NCI-H774 (cell line): ENCODE measurements around the gene RABL6.
"Not testable (repeated sequence)": the region's sequence is repeated elsewhere in the genome, so short reads cannot be mapped to it uniquely, and the experiment has no call there.

Experiments
- DNase-seq: peaks from one replicate; lab custom pipeline; 2025; lab: John Stamatoyannopoulos, UW

RABL6 gene

DNA sequence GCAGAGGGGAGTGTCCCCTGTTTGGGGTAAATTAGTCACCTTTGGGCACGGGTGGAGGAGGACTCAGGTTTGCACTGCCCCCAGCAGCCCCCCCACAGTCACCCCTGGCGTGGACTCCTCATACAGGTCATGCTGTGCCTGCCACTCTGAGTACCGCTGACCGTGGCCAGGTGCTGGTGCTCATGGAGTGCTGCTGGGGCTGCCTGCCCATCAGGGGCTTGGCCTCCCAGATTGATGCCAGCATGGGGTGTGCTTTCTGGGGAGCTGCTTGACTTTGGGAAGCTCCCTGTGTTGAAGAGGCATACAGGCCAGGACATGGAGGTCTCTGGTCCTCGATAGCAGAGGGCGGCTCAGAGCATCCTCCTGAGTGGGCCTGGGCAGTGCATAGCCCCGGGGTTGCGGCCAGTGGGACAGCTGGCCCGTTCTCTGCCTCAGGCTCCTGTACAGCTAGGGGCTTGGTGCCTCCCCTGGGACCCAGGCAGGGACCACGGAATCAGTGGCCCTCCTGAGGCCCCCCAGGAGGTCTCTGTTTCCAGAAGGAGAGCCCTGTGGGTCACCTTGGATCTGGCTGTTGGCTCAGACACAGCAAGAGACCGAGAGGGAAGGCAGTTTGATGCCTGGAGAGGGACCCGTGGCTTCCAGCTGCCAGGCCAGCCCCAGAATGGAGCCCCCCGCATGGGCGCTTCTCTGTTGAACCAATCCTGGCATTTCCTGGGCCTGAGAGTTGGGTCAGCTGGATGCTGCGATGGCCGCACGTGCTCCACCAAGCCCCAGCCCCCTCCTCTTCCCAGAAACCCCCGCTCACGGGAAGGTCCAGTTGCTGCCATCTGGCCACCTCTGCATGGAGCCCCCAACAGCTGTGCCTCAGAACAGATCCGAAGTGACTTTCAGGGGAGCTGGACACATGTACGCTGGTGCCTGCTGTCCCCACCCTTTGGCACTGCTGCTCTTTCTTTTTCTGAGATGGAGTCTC lies 28.5 kb downstream of the RABL6 start:
- DNase-seq, result no peak

GRCh38 chr9:136837146-136837855 lies 29.6 kb downstream of the RABL6 start:
- no peak for DNase-seq

- DNase-seq, result not testable (repeated sequence)
These were observed 30.1 kb downstream of the RABL6 start for GRCh38 chr9:136837856-136838277.

DNA sequence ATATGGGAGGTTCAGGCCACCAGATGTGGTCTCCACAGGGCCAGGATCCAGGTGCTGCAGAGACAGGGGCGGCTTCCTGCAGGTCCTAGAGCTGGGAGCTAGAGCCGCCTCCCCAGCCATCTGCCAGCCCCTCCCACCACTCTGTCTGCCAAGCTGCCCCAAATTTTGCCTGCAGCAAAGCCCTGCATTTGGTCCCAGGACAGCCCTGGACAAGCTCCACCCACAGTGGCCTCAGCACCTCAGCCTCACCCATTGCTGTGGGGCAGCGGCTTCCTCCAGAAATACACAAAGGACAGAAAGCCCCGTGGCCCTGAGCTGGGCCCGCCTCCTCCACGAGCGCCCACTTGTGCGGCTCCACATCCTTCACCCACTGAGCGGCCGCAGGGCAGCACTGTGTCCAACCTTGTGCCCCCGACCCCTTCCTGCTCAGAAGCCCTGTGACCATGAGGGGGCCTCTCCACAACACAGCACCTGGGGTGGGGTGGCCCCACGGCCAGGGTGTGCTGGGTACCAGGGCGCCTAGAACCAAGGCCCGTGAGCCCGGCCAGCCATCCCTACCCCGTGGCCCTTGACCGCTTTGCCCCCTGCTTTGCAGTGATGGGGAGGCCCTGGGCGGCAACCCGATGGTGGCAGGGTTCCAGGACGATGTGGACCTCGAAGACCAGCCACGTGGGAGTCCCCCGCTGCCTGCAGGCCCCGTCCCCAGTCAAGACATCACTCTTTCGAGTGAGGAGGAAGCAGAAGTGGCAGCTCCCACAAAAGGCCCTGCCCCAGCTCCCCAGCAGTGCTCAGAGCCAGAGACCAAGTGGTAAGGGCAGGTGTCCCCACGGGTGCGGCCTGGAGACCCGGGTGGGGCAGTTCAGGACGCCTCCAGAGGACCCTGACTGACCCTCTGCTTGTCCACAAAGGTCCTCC lies 30.8 kb downstream of the RABL6 start:
- DNase-seq, result no peak

GRCh38 chr9:136839229-136840139 lies 31.7 kb downstream of the RABL6 start:
- no peak for DNase-seq

DNA sequence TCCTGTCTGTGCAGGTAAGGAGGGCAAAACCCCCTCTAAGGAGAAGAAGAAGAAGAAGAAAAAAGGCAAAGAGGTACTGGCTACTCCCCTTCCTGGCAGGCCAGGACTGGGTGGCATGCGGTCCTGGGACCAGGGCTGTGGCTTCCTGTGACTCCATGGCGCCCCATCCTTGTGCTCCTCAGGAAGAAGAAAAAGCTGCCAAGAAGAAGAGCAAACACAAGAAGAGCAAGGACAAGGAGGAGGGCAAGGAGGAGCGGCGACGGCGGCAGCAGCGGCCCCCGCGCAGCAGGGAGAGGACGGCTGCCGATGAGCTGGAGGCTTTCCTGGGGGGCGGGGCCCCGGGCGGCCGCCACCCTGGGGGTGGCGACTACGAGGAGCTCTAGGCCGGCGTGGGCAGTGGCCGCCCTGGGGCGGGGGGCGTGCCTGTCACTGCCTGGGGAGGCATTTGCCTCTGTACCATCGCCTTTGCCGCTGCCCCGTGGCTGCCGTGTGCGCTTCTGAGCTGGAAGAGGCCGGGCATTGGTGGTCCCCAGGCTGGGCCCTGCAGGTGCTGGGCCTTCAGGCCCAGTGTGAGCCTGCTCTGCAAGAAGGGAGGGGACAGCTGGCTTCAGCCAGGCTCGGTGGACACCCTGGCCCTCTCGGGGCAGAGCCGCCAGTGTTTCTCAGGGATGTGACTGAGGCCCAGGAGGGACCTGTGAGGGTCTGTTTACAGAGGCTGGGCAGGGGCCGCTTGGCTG lies 32.6 kb downstream of the RABL6 start:
- no peak for DNase-seq

- peak; percentile 79 for DNase-seq
These were observed 33.3 kb downstream of the RABL6 start for GRCh38 chr9:136840877-136841645.

DNA sequence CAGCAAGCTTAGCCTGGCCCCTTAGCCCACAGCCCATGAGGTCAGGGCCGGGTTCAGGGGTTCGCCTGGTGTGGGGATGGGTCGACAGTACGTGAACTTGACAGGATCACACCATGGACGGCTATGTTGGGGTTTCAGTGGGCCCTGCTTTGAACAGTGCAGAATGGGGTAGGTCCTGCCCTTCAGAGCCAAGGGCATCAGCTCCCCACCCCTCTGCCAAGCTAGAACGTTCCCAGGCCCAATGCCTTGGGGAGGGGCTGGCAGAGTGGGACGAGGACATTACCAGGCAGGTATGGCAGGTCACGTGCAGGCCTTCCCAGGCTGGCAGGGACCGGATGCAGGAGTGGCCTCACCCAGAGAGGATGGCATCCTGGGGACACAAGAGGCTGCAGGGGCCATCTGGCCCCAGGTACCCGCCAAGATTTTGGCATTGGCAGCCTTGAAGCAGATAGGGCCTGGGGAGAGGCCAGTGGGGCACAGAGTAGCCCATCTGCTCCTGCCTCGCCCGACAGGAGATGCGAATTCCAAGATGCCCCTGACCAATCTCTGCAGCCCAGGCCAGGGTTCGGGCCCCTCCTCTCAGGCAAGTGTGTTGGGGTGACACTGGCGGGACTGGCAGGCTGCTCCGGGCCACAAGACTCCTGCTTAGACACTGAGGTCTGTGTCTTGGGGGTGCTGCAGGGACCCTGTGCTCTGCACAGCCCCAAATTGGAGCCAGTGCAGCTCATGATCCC lies 34.1 kb downstream of the RABL6 start:
- DNase-seq, result not testable (repeated sequence)

GRCh38 chr9:136842380-136842948 lies 34.7 kb downstream of the RABL6 start, which contains the start of gene AJM1:
Gene AJM1, plus strand, starts transcription at chr9:136842478. Its CDS starts 1,937 bp downstream, at chr9:136844415.
- peak; percentile 46 for DNase-seq

GRCh38 chr9:136843159-136843800 lies 35.5 kb downstream of the RABL6 start:
- not testable (repeated sequence) for DNase-seq

DNA sequence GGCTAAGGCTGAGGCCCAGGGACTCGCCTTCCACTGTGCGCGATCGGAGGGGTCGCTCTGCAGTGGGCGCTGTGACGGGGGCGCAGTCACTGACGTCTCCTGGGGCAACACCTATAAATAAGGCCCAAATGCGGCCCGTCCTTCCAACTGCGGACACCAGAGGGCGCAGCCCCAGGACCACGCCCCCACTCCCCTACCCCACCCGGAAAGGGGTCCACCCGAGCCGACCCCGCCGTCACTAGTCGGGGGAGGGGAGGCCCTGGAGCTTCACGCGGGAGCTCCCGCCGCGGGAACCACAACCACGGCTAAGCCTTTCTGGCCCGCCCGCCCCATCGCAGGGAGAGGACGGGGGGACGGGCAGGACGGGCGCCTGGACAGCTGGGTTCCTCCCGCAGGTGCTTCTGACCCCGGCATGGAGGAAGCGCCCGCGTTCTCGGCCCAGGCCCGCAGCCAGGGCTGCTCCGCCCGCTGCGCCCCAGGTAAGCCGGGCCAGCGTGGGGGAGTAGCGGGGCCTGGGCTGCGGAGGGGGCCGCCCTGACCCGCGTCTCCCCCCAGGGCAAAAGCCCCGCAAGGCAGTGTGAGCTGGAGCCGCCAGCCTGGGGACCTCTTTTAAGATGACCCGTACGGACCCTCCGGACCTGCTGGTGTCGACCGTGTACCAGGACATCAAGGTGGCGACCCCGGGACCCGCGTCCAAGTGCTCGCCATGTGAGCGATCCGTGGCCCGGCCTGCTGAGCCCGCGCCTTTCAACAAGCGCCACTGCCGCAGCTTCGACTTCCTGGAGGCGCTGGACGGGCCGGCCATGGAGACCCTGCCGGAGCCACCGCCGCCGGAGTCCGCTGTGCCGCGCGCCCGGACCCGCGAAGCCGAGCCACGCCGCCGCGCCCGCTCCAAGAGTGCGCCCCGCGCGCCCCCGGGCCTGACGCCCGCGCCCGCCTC lies 36.3 kb downstream of the RABL6 start:
- DNase-seq, result not testable (repeated sequence)

GRCh38 chr9:136844761-136845464 lies 37.2 kb downstream of the RABL6 start:
- DNase-seq, result no peak

DNA sequence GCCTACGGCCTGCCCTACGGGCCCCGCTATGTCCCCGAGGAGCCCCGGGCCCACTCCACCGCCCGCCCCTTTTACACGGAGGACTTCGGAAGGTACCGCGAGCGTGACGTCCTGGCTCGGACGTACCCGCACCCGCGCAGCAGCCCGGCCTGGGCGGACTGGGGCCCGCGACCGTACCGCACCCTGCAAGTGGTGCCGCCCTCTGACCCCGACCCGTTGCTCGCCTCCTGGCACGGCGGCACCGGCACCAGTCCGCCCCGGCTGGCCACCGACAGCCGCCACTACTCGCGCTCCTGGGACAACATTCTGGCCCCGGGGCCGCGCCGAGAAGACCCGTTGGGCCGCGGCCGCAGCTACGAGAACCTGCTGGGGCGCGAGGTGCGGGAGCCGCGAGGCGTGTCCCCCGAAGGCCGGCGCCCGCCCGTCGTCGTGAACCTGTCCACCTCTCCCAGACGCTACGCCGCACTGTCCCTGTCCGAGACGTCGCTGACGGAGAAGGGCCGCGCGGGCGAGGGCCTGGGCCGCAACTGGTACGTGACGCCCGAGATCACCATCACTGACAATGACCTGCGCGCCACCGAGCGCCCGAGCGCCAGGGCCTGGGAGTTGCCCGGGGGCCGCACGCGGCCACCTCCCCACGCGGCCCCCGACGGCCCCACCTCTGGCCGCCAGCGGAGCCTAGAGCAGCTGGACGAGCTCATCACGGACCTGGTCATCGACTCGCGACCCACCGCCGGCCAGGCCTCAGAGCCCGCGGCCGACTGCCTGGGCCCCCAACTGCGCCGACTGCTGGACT lies 37.9 kb downstream of the RABL6 start:
- DNase-seq, result no peak

DNA sequence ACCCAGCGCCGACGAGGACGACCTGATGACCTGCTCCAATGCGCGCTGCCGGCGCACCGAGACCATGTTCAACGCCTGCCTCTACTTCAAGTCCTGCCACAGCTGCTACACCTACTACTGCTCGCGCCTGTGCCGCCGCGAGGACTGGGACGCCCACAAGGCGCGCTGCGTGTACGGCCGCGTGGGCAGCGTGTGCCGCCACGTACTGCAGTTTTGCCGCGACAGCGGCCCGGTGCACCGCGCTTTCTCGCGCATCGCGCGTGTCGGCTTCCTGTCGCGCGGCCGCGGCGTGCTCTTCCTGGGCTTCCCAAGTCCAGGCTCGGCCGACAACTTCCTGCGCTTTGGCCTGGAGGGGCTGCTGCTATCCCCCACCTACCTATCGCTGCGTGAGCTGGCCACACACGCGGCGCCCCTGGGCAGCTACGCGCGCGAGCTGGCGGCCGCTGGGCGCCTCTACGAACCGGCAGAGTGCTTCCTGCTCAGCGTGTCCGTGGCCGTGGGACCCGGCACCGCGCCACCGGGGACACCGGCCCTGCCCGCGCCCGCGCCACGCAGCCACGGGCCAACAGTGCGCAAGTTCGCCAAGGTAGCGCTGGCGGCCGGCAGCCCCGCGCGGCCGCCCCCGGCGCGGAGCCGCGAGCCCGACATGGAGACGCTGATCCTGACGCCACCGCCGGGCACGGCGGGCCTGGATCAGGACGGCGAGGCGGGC lies 38.8 kb downstream of the RABL6 start:
- no peak for DNase-seq
